IMR-90 (cell line): ENCODE data around the gene ABHD12. TPM values are rescaled to one million over a fixed set of nuclear protein-coding genes. Genes with fewer than 3 reads are reported as not detected.

ENCODE experiments used
- ATAC-seq: fragments of 200-7000 bp; cut with Tn5 transposase; 2 replicates; pipeline ENCODE4 v1.9.1; 2020; ENCODE audit warnings: low read depth, mild to moderate bottlenecking, moderate library complexity
- BruUV-seq: library from RNA; stranded (reverse); fragments of 400-500 nt; replicated peaks from 2 replicates; lab custom pipeline; 2021; lab: Mats Ljungman, UMichigan
- CTCF ChIA-PET: fragments of 300-600 bp; formaldehyde crosslinking; extraction: SDS; loops from one replicate; lab custom pipeline; 2021; ENCODE audit warnings: antibody characterized with exemption; lab: Yijun Ruan, JAX
- POLR2A ChIA-PET: fragments of 300-600 bp; sonication (Branson Sonifier 250); formaldehyde crosslinking; loops from one replicate; lab custom pipeline; 2022; ENCODE audit warnings: antibody characterized with exemption; ENCODE audit not compliant: unreplicated experiment; lab: Charles Lee
- DNase-seq: peaks from one replicate; pipeline ENCODE4 v3.0.0; 2013
- H2AFZ ChIP-seq: replicated peaks from 2 replicates; pipeline ENCODE3; 2013; ENCODE audit warnings: low read length, mild to moderate bottlenecking; ENCODE audit not compliant: poor library complexity
- H2AK5ac ChIP-seq: 2 replicates; pipeline ENCODE4 v1.6.1; 2013; ENCODE audit warnings: low read depth, low read length, inconsistent platforms
- H2AK9ac ChIP-seq: replicated peaks from 2 replicates; pipeline ENCODE3; 2013; ENCODE audit warnings: mild to moderate bottlenecking, low read depth, low read length, moderate library complexity; ENCODE audit not compliant: poor library complexity
- H2BK120ac ChIP-seq: 2 replicates; pipeline ENCODE4 v1.6.1; 2013; ENCODE audit warnings: low read depth, low read length, inconsistent platforms
- H2BK15ac ChIP-seq: 3 replicates; pipeline ENCODE4 v1.6.1; 2013; ENCODE audit warnings: low read depth, low read length, inconsistent platforms
- H2BK20ac ChIP-seq: 2 replicates; pipeline ENCODE4 v1.6.1; 2013; ENCODE audit warnings: low read depth, mild to moderate bottlenecking, inconsistent platforms, low read length, moderate library complexity
- H2BK5ac ChIP-seq: 2 replicates; pipeline ENCODE4 v1.6.1; 2013; ENCODE audit warnings: mild to moderate bottlenecking, low read depth, low read length, inconsistent platforms; ENCODE audit not compliant: poor library complexity, severe bottlenecking
- H3K14ac ChIP-seq: replicated peaks from 2 replicates; pipeline ENCODE4 v1.6.1; 2013; ENCODE audit warnings: low read depth, low read length, inconsistent platforms
- H3K18ac ChIP-seq: 2 replicates; pipeline ENCODE4 v1.6.1; 2013; ENCODE audit warnings: low read depth, low read length, control low read depth
- H3K23ac ChIP-seq: 2 replicates; pipeline ENCODE4 v1.6.1; 2013; ENCODE audit warnings: low read depth, low read length, inconsistent platforms
- H3K27ac ChIP-seq: 2 replicates; pipeline ENCODE4 v1.5.1; 2013; ENCODE audit warnings: mild to moderate bottlenecking, control low read depth, low read length; ENCODE audit not compliant: insufficient read depth
- H3K27me3 ChIP-seq: 2 replicates; pipeline ENCODE4 v1.6.1; 2013; ENCODE audit warnings: low read length; ENCODE audit not compliant: control insufficient read depth, insufficient read depth
- H3K36me3 ChIP-seq: 2 replicates; pipeline ENCODE4 v1.6.1; 2013; ENCODE audit warnings: low read length, mixed read lengths; ENCODE audit not compliant: control insufficient read depth, insufficient read depth
- H3K4ac ChIP-seq: 2 replicates; pipeline ENCODE4 v1.6.1; 2013; ENCODE audit warnings: low read depth, low read length, inconsistent platforms
- H3K4me1 ChIP-seq: 2 replicates; pipeline ENCODE4 v1.6.1; 2013; ENCODE audit warnings: low read length, mixed read lengths; ENCODE audit not compliant: control insufficient read depth, insufficient read depth
- H3K4me2 ChIP-seq: 2 replicates; pipeline ENCODE4 v1.6.1; 2013; ENCODE audit warnings: low read depth, mild to moderate bottlenecking, control low read depth, low read length, moderate library complexity
- H3K4me3 ChIP-seq: 2 replicates; pipeline ENCODE4 v1.5.1; 2013; ENCODE audit warnings: low read depth, mild to moderate bottlenecking, control low read depth, low read length, moderate library complexity; ENCODE audit not compliant: insufficient read depth
- H3K56ac ChIP-seq: 2 replicates; pipeline ENCODE4 v1.6.1; 2013; ENCODE audit warnings: low read length, inconsistent platforms; ENCODE audit not compliant: insufficient read depth; ENCODE audit errors: extremely low read depth
- H3K79me1 ChIP-seq, 2 experiments: 2 replicates each; pipeline ENCODE4 v1.6.1; 2013; ENCODE audit warnings: low read length in 2 of 2, inconsistent platforms in 1 of 2, low read depth in 1 of 2
- H3K9ac ChIP-seq: 2 replicates; pipeline ENCODE4 v1.6.1; 2013; ENCODE audit warnings: low read depth, low read length, control low read depth
- H3K9me1 ChIP-seq: 2 replicates; pipeline ENCODE4 v1.6.1; 2013; ENCODE audit warnings: low read length, inconsistent platforms; ENCODE audit not compliant: insufficient read depth
- H3K9me3 ChIP-seq: 2 replicates; pipeline ENCODE4 v1.6.1; 2013; ENCODE audit warnings: low read length; ENCODE audit not compliant: control insufficient read depth, insufficient read depth
- H4K20me1 ChIP-seq: 2 replicates; pipeline ENCODE4 v1.6.1; 2013; ENCODE audit warnings: low read length, inconsistent platforms; ENCODE audit not compliant: insufficient read depth
- H4K5ac ChIP-seq: 2 replicates; pipeline ENCODE4 v1.6.1; 2013; ENCODE audit warnings: mild to moderate bottlenecking, low read depth, low read length, control low read depth
- H4K8ac ChIP-seq, 2 experiments: 2 replicates each; pipeline ENCODE4 v1.6.1; 2013; ENCODE audit warnings: low read depth in 2 of 2, low read length in 2 of 2, control low read depth in 1 of 2, inconsistent platforms in 1 of 2
- H4K91ac ChIP-seq: 2 replicates; pipeline ENCODE4 v1.6.1; 2013; ENCODE audit warnings: low read depth, low read length, inconsistent platforms; ENCODE audit not compliant: insufficient read depth
- BHLHE40 ChIP-seq: fragments of 150-350 bp; IDR thresholded peaks from 2 replicates; pipeline ENCODE4 v1.6.1; 2016; ENCODE audit warnings: mild to moderate bottlenecking, low read depth, low read length
- FOS ChIP-seq: fragments of 150-350 bp; IDR thresholded peaks from 2 replicates; pipeline ENCODE4 v1.6.1; 2016; ENCODE audit warnings: low read depth, low read length
- MAFK ChIP-seq: IDR thresholded peaks from 2 replicates; pipeline ENCODE4 v1.6.1; 2012; ENCODE audit warnings: low read depth, low read length, improper control_type of control experiment
- MAZ ChIP-seq: IDR thresholded peaks from 2 replicates; pipeline ENCODE4 v1.6.1; 2012; ENCODE audit warnings: low read depth, mild to moderate bottlenecking, low read length, improper control_type of control experiment, moderate library complexity, borderline replicate concordance
- MXI1 ChIP-seq: IDR thresholded peaks from 2 replicates; pipeline ENCODE4 v1.6.1; 2012; ENCODE audit warnings: low read depth, mild to moderate bottlenecking, low read length, moderate library complexity, borderline replicate concordance
- NFE2L2 ChIP-seq: fragments of 150-350 bp; IDR thresholded peaks from 2 replicates; pipeline ENCODE4 v1.6.1; 2016; ENCODE audit warnings: low read depth, mild to moderate bottlenecking, low read length
- POLR2A ChIP-seq: IDR thresholded peaks from 2 replicates; pipeline ENCODE4 v1.6.1; 2012; ENCODE audit warnings: mild to moderate bottlenecking, low read depth, low read length
- RAD21 ChIP-seq: IDR thresholded peaks from 2 replicates; pipeline ENCODE4 v1.6.1; 2012; ENCODE audit warnings: low read length, improper control_type of control experiment
- RCOR1 ChIP-seq: IDR thresholded peaks from 2 replicates; pipeline ENCODE4 v1.6.1; 2012; ENCODE audit warnings: mild to moderate bottlenecking, low read length, improper control_type of control experiment; ENCODE audit not compliant: insufficient replicate concordance
- RFX5 ChIP-seq: IDR thresholded peaks from 2 replicates; pipeline ENCODE4 v1.8.0; 2012; ENCODE audit warnings: low read depth, mild to moderate bottlenecking, low read length, moderate library complexity
- WGBS, 2 experiments: methylation state at CpG; one replicate each; pipeline versions ENCODE4 v1.1.5 to v1.1.7; 2013; ENCODE audit warnings: missing lambda C conversion rate in 2 of 2; ENCODE audit not compliant: insufficient read length in 1 of 2; ENCODE audit errors: extremely low coverage in 2 of 2; 5-methylcytosine and 5-hydroxymethylcytosine counted together
- dilution Hi-C: fragments of 300-500 bp; cut with HindIII; formaldehyde crosslinking; loops from one replicate; pipeline ENCODE4 v1.14.3; 2018; ENCODE audit warnings: low sequenced_read_pairs; ENCODE audit not compliant: unreplicated experiment
- in situ Hi-C: fragments of 300-500 bp; cut with MboI; formaldehyde crosslinking; loops from 3 replicates; pipeline ENCODE4 v1.14.3; 2019; ENCODE audit warnings: low sequenced_read_pairs, inconsistent platforms, mixed read lengths
- intact Hi-C: fragments of 100-400 bp; cut with micrococcal nuclease; formaldehyde crosslinking; loops from 2 replicates; pipeline ENCODE4 v1.10.0; 2022
- polyA plus RNA-seq, 3 experiments: library from polyadenylated mRNA; depleted of rRNA; stranded (reverse); fragments of >200 nt; gene quantifications; 2 replicates each; pipeline ENCODE4 v1.2.3, GENCODE V29; 2012; ENCODE audit warnings: low replicate concordance in 1 of 3
- total RNA-seq: library from RNA; depleted of rRNA; stranded (reverse); fragments of >200 nt; gene quantifications from 2 replicates; pipeline ENCODE4 v1.2.3, GENCODE V29; 2012
- TF ChIP-seq, protein P1 (sequence below): fragments of 150-350 bp; IDR thresholded peaks from 2 replicates; pipeline ENCODE4 v1.6.1; 2016; ENCODE audit warnings: low read depth, mild to moderate bottlenecking, low read length, moderate library complexity, borderline replicate concordance
- TF ChIP-seq, protein P2 (sequence below): conservative IDR thresholded peaks from 2 replicates; pipeline ENCODE4 v1.5.1; 2012; ENCODE audit warnings: mild to moderate bottlenecking, low read depth, low read length, improper control_type of control experiment
- TF ChIP-seq, protein P3 (sequence below): fragments of 150-350 bp; IDR thresholded peaks from 2 replicates; pipeline ENCODE4 v1.6.1; 2017; ENCODE audit warnings: mild to moderate bottlenecking, antibody characterized with exemption, low read length, low read depth

The ABHD12 gene
- total and polyA plus RNA-seq, 2 of the 4 experiments (the other 2 are of a cell fraction): 80.7 to 108 TPM

DNA sequence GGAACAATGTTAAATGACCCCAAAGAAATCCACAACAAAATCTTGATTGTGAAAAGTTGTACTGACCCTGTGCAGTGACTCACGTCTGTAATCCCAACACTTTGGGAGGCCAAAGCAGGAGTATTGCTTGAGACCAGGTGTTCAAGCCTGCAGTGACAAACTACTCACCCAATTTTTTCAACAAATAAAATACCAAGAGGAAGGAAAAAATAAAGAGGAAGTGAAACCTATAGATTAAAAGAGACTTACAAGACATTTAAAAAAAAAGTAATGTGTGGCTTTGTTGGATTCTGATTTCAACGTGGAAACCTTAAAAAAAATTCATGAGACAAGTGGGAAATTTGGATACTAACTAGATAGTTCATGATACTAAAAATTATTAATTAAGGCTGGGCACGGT, 48.7 kb upstream of the ABHD12 start:
- Histone ChIP-seq H3K9me3 (no peaks in the 10 kb centered on the region), H3K27me3 (no peaks in the 10 kb centered on the region), H3K36me3 (peaks cover 2% of the 10 kb centered on the region; the same call in 1 of the 2 replicates), H4K91ac (no peak overlapping the region), H3K14ac (no peak overlapping the region), H2AFZ (no peak overlapping the region), H2BK5ac (no peak overlapping the region), H3K23ac (no peak overlapping the region), H4K20me1 (no peaks in the 10 kb centered on the region), H3K4ac (no peak overlapping the region), H3K79me1 (no peaks in the 10 kb centered on the region; a peak in 2 of 4 replicates), H3K18ac (no peak overlapping the region), H3K27ac (no peak overlapping the region), H2AK9ac (no peak overlapping the region), H2AK5ac (no peak overlapping the region), H2BK20ac (no peak overlapping the region), H3K4me1 (peaks cover 2% of the 10 kb centered on the region; the same call in 1 of the 2 replicates), H2BK15ac (no peak overlapping the region), H3K4me3 (no peak overlapping the region), H4K5ac (no peak overlapping the region), H3K4me2 (no peak overlapping the region), H3K56ac (no peak overlapping the region), H2BK120ac (no peak overlapping the region), H4K8ac (no peak overlapping the region), H3K9ac (no peak overlapping the region), H3K9me1 (no peaks in the 10 kb centered on the region; the same call in 1 of the 2 replicates)
- dilution Hi-C loops: no loop called here
- POLR2A ChIA-PET: no interaction called here
- CTCF ChIA-PET: no interaction called here
- DNase-seq (no peak), ATAC-seq (no peak)
- intact Hi-C loops: no loop called here
- BruUV-seq: no TSS peak
- in situ Hi-C loops: loop anchor here (25.0 kb wide), 1 partner anchor 423 kb away; no protein-coding TSS in a partner anchor
- WGBS, 2 experiments: no CpG with 5 or more reads among the region's 3 CpGs
- TF ChIP-seq BHLHE40 (no peak), MAZ (no peak), RCOR1 (no peak), MAFK (no peak), RAD21 (no peak), NFE2L2 (no peak), POLR2A (no peak), FOS (no peak), MXI1 (no peak), RFX5 (no peak)
- TF ChIP-seq, protein P1, sequence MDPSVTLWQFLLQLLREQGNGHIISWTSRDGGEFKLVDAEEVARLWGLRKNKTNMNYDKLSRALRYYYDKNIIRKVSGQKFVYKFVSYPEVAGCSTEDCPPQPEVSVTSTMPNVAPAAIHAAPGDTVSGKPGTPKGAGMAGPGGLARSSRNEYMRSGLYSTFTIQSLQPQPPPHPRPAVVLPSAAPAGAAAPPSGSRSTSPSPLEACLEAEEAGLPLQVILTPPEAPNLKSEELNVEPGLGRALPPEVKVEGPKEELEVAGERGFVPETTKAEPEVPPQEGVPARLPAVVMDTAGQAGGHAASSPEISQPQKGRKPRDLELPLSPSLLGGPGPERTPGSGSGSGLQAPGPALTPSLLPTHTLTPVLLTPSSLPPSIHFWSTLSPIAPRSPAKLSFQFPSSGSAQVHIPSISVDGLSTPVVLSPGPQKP: no peak
- TF ChIP-seq, protein P2, sequence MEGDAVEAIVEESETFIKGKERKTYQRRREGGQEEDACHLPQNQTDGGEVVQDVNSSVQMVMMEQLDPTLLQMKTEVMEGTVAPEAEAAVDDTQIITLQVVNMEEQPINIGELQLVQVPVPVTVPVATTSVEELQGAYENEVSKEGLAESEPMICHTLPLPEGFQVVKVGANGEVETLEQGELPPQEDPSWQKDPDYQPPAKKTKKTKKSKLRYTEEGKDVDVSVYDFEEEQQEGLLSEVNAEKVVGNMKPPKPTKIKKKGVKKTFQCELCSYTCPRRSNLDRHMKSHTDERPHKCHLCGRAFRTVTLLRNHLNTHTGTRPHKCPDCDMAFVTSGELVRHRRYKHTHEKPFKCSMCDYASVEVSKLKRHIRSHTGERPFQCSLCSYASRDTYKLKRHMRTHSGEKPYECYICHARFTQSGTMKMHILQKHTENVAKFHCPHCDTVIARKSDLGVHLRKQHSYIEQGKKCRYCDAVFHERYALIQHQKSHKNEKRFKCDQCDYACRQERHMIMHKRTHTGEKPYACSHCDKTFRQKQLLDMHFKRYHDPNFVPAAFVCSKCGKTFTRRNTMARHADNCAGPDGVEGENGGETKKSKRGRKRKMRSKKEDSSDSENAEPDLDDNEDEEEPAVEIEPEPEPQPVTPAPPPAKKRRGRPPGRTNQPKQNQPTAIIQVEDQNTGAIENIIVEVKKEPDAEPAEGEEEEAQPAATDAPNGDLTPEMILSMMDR: no peak
- TF ChIP-seq, protein P3, sequence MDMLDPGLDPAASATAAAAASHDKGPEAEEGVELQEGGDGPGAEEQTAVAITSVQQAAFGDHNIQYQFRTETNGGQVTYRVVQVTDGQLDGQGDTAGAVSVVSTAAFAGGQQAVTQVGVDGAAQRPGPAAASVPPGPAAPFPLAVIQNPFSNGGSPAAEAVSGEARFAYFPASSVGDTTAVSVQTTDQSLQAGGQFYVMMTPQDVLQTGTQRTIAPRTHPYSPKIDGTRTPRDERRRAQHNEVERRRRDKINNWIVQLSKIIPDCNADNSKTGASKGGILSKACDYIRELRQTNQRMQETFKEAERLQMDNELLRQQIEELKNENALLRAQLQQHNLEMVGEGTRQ: no peak
